SK-N-SH treated with all-trans-retinoic acid at 6 μM for 48 hours (cell line): Measurements from ENCODE around the gene SEL1L2.

Experiments used
- ATAC-seq: fragments of 200-7000 bp; cut with Tn5 transposase; 3 replicates; pipeline ENCODE4 v1.9.1; 2020; ENCODE audit warnings: mild to moderate bottlenecking, moderate library complexity
- ARNTL ChIP-seq: fragments of 450-650 bp; formaldehyde crosslinking; IDR thresholded peaks from 2 replicates; pipeline ENCODE4 v1.5.0; 2020; ENCODE audit warnings: low read depth, mild to moderate bottlenecking, moderate library complexity, borderline replicate concordance
- BACH2 ChIP-seq: fragments of 250-450 bp; sonication (Bioruptor Pico); IDR thresholded peaks from 2 replicates; pipeline ENCODE4 v1.9.0; 2021; ENCODE audit warnings: mild to moderate bottlenecking, borderline replicate concordance
- CSDC2 ChIP-seq: fragments of 250-450 bp; sonication (Bioruptor Pico); IDR thresholded peaks from 2 replicates; pipeline ENCODE4 v1.5.0; 2020; ENCODE audit warnings: mild to moderate bottlenecking, moderate library complexity
- GLIS3 ChIP-seq: fragments of 250-450 bp; sonication (Bioruptor Pico); IDR thresholded peaks from 2 replicates; pipeline ENCODE4 v1.5.0; 2020; ENCODE audit warnings: mild to moderate bottlenecking, moderate library complexity
- ISL1 ChIP-seq: fragments of 250-450 bp; sonication (Bioruptor Pico); IDR thresholded peaks from 2 replicates; pipeline ENCODE4 v2.1.2; 2022; ENCODE audit warnings: mild to moderate bottlenecking, moderate library complexity
- OSR1 ChIP-seq: fragments of 250-450 bp; sonication (Bioruptor Pico); IDR thresholded peaks from 2 replicates; pipeline ENCODE4 v1.8.0; 2022; ENCODE audit warnings: moderate library complexity, mild to moderate bottlenecking, inconsistent platforms
- PPARA ChIP-seq: fragments of 250-450 bp; sonication (Bioruptor Pico); IDR thresholded peaks from 2 replicates; pipeline ENCODE4 v1.5.0; 2020; ENCODE audit warnings: mild to moderate bottlenecking, borderline replicate concordance
- RARB ChIP-seq: fragments of 250-450 bp; sonication (Bioruptor Pico); IDR thresholded peaks from 2 replicates; pipeline ENCODE4 v1.8.0; 2021; ENCODE audit warnings: mild to moderate bottlenecking, moderate library complexity
- SNAI2 ChIP-seq: fragments of 250-450 bp; sonication (Bioruptor Pico); IDR thresholded peaks from 2 replicates; pipeline ENCODE4 v1.5.0; 2020; ENCODE audit warnings: mild to moderate bottlenecking, moderate library complexity
- TCF4 ChIP-seq: fragments of 250-450 bp; sonication (Bioruptor Pico); IDR thresholded peaks from 2 replicates; pipeline ENCODE4 v1.8.0; 2021; ENCODE audit warnings: mild to moderate bottlenecking, moderate library complexity, borderline replicate concordance
- ZC3H10 ChIP-seq: fragments of 250-450 bp; sonication (Bioruptor Pico); IDR thresholded peaks from 2 replicates; pipeline ENCODE4 v1.5.1; 2021; ENCODE audit warnings: mild to moderate bottlenecking, moderate library complexity
- ZFP3 ChIP-seq: fragments of 250-450 bp; sonication (Bioruptor Pico); IDR thresholded peaks from 2 replicates; pipeline ENCODE4 v1.5.0; 2020; ENCODE audit warnings: mild to moderate bottlenecking, moderate library complexity
- ZFP30 ChIP-seq: fragments of 450-650 bp; formaldehyde crosslinking; IDR thresholded peaks from 2 replicates; pipeline ENCODE4 v1.5.0; 2022; ENCODE audit warnings: mild to moderate bottlenecking, moderate library complexity
- ZNF565 ChIP-seq: fragments of 450-650 bp; formaldehyde crosslinking; conservative IDR thresholded peaks from 2 replicates; pipeline ENCODE4 v1.5.0; 2020; ENCODE audit warnings: low read depth, mild to moderate bottlenecking, moderate library complexity
- ZNF70 ChIP-seq: fragments of 450-650 bp; formaldehyde crosslinking; IDR thresholded peaks from 2 replicates; pipeline ENCODE4 v1.5.0; 2020; ENCODE audit warnings: mild to moderate bottlenecking, moderate library complexity
- ZNF8 ChIP-seq: fragments of 450-650 bp; formaldehyde crosslinking; IDR thresholded peaks from 2 replicates; pipeline ENCODE4 v1.5.0; 2020; ENCODE audit warnings: mild to moderate bottlenecking, moderate library complexity
- TF ChIP-seq, protein P1 (sequence below): fragments of 250-450 bp; sonication (Bioruptor Pico); IDR thresholded peaks from 2 replicates; pipeline ENCODE4 v1.8.0; 2021; ENCODE audit warnings: low read depth, mild to moderate bottlenecking, moderate library complexity, borderline replicate concordance
- TF ChIP-seq, protein P2 (sequence below): fragments of 250-450 bp; sonication (Bioruptor Pico); IDR thresholded peaks from 2 replicates; pipeline ENCODE4 v1.5.1; 2020; ENCODE audit warnings: low read depth, mild to moderate bottlenecking, moderate library complexity
- TF ChIP-seq, protein P3 (sequence below): fragments of 250-450 bp; sonication (Bioruptor Pico); IDR thresholded peaks from 2 replicates; pipeline ENCODE4 v1.5.1; 2021; ENCODE audit warnings: mild to moderate bottlenecking, moderate library complexity
- TF ChIP-seq, protein P4 (sequence below): fragments of 250-450 bp; sonication (Bioruptor Pico); IDR thresholded peaks from 2 replicates; pipeline ENCODE4 v1.8.0; 2020; ENCODE audit warnings: mild to moderate bottlenecking, moderate library complexity, borderline replicate concordance
- TF ChIP-seq, protein P5 (sequence below): fragments of 250-450 bp; sonication (Bioruptor Pico); IDR thresholded peaks from 2 replicates; pipeline ENCODE4 v1.5.0; 2020; ENCODE audit warnings: mild to moderate bottlenecking, moderate library complexity

Gene SEL1L2, protein sequence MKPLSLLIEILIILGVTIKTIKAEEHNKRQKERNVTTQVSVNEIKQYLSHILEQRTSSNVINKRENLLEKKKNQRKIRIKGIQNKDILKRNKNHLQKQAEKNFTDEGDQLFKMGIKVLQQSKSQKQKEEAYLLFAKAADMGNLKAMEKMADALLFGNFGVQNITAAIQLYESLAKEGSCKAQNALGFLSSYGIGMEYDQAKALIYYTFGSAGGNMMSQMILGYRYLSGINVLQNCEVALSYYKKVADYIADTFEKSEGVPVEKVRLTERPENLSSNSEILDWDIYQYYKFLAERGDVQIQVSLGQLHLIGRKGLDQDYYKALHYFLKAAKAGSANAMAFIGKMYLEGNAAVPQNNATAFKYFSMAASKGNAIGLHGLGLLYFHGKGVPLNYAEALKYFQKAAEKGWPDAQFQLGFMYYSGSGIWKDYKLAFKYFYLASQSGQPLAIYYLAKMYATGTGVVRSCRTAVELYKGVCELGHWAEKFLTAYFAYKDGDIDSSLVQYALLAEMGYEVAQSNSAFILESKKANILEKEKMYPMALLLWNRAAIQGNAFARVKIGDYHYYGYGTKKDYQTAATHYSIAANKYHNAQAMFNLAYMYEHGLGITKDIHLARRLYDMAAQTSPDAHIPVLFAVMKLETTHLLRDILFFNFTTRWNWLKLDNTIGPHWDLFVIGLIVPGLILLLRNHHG

DNA sequence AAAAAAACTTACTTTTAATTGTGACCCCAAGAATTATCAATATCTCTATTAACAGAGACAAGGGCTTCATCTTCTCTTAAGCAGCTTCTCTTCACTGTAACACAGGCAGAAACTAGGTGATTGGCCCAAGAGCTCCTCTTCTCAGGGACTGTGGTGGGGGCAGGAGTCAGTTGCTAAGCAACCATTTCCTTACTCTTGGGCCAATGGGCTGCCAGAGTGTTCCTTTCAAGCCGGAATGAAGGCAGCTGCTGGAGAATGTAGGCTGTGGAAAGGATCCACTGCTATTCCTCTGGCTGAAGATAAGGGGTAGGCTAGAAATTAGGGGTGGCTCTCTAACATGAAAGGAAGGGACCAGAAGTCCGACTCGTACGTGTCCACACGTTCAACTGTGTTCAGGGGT lies at the start of gene SEL1L2:
SEL1L2 (minus strand) TSS at position 150 of the 400 bp plus-strand sequence; CDS start at position 70, 80 bp downstream.
- TF ChIP-seq ISL1 = no peak
- no peak for TF ChIP-seq ZNF565
- no peak for TF ChIP-seq ZNF70
- TF ChIP-seq, protein P1, sequence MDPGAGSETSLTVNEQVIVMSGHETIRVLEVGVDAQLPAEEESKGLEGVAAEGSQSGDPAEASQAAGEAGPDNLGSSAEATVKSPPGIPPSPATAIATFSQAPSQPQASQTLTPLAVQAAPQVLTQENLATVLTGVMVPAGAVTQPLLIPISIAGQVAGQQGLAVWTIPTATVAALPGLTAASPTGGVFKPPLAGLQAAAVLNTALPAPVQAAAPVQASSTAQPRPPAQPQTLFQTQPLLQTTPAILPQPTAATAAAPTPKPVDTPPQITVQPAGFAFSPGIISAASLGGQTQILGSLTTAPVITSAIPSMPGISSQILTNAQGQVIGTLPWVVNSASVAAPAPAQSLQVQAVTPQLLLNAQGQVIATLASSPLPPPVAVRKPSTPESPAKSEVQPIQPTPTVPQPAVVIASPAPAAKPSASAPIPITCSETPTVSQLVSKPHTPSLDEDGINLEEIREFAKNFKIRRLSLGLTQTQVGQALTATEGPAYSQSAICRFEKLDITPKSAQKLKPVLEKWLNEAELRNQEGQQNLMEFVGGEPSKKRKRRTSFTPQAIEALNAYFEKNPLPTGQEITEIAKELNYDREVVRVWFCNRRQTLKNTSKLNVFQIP (CRISPR knock-in tag) = no peak
- ATAC-seq = no peak

DNA sequence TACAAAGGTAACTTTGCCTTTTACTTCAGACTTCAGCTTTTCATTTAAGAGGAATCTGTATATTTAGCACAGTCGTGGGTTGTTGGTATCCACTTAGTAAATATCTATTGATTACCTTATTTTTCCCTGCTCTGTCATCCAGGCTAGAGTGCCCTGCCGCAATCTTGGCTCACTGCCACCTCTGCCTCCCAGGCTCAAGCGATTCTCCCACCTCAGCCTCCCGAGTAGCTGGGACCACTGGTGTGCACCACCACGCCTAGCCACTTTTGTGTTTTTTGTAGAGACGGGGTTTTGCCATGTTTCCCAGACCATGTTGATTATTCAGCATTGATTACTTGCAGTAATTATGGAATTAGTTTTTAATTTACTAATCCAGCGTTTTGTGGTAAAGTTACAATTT lies 46.2 kb upstream of the SEL1L2 start:
- no peak for TF ChIP-seq RARB (CRISPR knock-in tag)
- TF ChIP-seq ZNF8 = no peak
- TF ChIP-seq, protein P1 (CRISPR knock-in tag) = no peak
- no peak for TF ChIP-seq ZFP30 (CRISPR knock-in tag)
- TF ChIP-seq BACH2 (CRISPR knock-in tag) = no peak
- TF ChIP-seq, protein P2, sequence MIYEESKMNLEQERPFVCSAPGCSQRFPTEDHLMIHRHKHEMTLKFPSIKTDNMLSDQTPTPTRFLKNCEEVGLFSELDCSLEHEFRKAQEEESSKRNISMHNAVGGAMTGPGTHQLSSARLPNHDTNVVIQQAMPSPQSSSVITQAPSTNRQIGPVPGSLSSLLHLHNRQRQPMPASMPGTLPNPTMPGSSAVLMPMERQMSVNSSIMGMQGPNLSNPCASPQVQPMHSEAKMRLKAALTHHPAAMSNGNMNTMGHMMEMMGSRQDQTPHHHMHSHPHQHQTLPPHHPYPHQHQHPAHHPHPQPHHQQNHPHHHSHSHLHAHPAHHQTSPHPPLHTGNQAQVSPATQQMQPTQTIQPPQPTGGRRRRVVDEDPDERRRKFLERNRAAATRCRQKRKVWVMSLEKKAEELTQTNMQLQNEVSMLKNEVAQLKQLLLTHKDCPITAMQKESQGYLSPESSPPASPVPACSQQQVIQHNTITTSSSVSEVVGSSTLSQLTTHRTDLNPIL (CRISPR knock-in tag) = no peak
- no peak for TF ChIP-seq ZFP3 (CRISPR knock-in tag)
- no peak for TF ChIP-seq TCF4 (CRISPR knock-in tag)
- no peak for TF ChIP-seq GLIS3 (CRISPR knock-in tag)
- no peak for TF ChIP-seq ARNTL (CRISPR knock-in tag)
- no peak for TF ChIP-seq ZC3H10 (CRISPR knock-in tag)
- TF ChIP-seq PPARA (CRISPR knock-in tag) = no peak
- TF ChIP-seq, all 23 proteins: peak for 0
- no peak for ATAC-seq

DNA sequence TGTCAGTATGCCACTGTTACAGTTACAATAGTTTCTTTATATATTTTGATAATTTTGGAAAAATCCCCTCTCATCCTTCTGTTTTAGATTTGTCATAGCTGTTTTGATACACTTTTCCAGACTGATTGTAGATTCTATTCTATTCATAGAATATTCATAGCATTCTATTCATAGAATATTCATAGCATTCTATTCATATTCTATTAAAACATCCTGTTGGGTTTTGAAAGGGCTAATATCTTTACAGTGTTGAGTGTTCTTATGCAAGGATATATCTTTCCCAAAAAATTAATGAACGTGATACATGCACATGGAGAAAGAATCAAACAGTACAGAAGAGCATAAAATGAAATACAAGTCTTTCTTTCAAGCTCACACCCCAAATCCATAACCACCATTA lies 42.9 kb upstream of the SEL1L2 start:
- TF ChIP-seq, protein P3, sequence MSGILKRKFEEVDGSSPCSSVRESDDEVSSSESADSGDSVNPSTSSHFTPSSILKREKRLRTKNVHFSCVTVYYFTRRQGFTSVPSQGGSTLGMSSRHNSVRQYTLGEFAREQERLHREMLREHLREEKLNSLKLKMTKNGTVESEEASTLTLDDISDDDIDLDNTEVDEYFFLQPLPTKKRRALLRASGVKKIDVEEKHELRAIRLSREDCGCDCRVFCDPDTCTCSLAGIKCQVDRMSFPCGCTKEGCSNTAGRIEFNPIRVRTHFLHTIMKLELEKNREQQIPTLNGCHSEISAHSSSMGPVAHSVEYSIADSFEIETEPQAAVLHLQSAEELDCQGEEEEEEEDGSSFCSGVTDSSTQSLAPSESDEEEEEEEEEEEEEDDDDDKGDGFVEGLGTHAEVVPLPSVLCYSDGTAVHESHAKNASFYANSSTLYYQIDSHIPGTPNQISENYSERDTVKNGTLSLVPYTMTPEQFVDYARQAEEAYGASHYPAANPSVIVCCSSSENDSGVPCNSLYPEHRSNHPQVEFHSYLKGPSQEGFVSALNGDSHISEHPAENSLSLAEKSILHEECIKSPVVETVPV (CRISPR knock-in tag) = no peak
- TF ChIP-seq, protein P4, sequence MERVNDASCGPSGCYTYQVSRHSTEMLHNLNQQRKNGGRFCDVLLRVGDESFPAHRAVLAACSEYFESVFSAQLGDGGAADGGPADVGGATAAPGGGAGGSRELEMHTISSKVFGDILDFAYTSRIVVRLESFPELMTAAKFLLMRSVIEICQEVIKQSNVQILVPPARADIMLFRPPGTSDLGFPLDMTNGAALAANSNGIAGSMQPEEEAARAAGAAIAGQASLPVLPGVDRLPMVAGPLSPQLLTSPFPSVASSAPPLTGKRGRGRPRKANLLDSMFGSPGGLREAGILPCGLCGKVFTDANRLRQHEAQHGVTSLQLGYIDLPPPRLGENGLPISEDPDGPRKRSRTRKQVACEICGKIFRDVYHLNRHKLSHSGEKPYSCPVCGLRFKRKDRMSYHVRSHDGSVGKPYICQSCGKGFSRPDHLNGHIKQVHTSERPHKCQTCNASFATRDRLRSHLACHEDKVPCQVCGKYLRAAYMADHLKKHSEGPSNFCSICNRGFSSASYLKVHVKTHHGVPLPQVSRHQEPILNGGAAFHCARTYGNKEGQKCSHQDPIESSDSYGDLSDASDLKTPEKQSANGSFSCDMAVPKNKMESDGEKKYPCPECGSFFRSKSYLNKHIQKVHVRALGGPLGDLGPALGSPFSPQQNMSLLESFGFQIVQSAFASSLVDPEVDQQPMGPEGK (CRISPR knock-in tag) = no peak
- TF ChIP-seq, protein P5, sequence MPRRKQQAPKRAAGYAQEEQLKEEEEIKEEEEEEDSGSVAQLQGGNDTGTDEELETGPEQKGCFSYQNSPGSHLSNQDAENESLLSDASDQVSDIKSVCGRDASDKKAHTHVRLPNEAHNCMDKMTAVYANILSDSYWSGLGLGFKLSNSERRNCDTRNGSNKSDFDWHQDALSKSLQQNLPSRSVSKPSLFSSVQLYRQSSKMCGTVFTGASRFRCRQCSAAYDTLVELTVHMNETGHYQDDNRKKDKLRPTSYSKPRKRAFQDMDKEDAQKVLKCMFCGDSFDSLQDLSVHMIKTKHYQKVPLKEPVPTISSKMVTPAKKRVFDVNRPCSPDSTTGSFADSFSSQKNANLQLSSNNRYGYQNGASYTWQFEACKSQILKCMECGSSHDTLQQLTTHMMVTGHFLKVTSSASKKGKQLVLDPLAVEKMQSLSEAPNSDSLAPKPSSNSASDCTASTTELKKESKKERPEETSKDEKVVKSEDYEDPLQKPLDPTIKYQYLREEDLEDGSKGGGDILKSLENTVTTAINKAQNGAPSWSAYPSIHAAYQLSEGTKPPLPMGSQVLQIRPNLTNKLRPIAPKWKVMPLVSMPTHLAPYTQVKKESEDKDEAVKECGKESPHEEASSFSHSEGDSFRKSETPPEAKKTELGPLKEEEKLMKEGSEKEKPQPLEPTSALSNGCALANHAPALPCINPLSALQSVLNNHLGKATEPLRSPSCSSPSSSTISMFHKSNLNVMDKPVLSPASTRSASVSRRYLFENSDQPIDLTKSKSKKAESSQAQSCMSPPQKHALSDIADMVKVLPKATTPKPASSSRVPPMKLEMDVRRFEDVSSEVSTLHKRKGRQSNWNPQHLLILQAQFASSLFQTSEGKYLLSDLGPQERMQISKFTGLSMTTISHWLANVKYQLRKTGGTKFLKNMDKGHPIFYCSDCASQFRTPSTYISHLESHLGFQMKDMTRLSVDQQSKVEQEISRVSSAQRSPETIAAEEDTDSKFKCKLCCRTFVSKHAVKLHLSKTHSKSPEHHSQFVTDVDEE = no peak
- TF ChIP-seq, protein P2 (CRISPR knock-in tag) = no peak
- no peak for TF ChIP-seq ZNF565
- TF ChIP-seq SNAI2 (CRISPR knock-in tag) = no peak
- no peak for TF ChIP-seq ZFP30 (CRISPR knock-in tag)
- TF ChIP-seq ZFP3 (CRISPR knock-in tag) = no peak
- TF ChIP-seq OSR1 (CRISPR knock-in tag) = no peak
- no peak for TF ChIP-seq CSDC2 (CRISPR knock-in tag)
- TF ChIP-seq BACH2 (CRISPR knock-in tag) = no peak
- no peak for TF ChIP-seq GLIS3 (CRISPR knock-in tag)
- no peak for TF ChIP-seq ZNF70
- TF ChIP-seq PPARA (CRISPR knock-in tag) = no peak
- ATAC-seq = no peak
